MM.1S (cell line): ENCODE measurements around the gene POU2AF2.

Experiments
- DNase-seq: peaks from one replicate; pipeline ENCODE4 v3.0.0-alpha.2; 2015
- H2AFZ ChIP-seq: fragments of 300-600 bp; sonication (generic); 2 replicates; pipeline ENCODE4 v1.6.0; 2016; ENCODE audit warnings: antibody characterized with exemption, low read length
- H3F3A ChIP-seq: fragments of 300-600 bp; sonication (generic); 2 replicates; pipeline ENCODE4 v1.6.1; 2016; ENCODE audit warnings: mild to moderate bottlenecking, antibody characterized with exemption, low read length, moderate library complexity, mixed read lengths; ENCODE audit not compliant: insufficient read depth
- H3K27ac ChIP-seq: fragments of 300-600 bp; sonication (generic); 2 replicates; pipeline ENCODE4 v1.5.1; 2016; ENCODE audit warnings: mild to moderate bottlenecking, low read length
- H3K27me3 ChIP-seq: fragments of 300-600 bp; sonication (generic); replicated peaks from 2 replicates; pipeline ENCODE4 v1.6.0; 2016; ENCODE audit warnings: low read length; ENCODE audit not compliant: insufficient read depth
- H3K36me3 ChIP-seq: fragments of 300-600 bp; sonication (generic); replicated peaks from 2 replicates; pipeline ENCODE4 v1.6.1; 2016; ENCODE audit warnings: mild to moderate bottlenecking, low read length, mixed read lengths; ENCODE audit not compliant: insufficient read depth
- H3K4me1 ChIP-seq: fragments of 300-600 bp; sonication (generic); 2 replicates; pipeline ENCODE4 v1.6.1; 2016; ENCODE audit warnings: low read length, mixed read lengths
- H3K4me2 ChIP-seq: fragments of 300-600 bp; sonication (generic); 2 replicates; pipeline ENCODE4 v1.6.0; 2016; ENCODE audit warnings: low read depth, low read length
- H3K4me3 ChIP-seq: fragments of 300-600 bp; sonication (generic); 2 replicates; pipeline ENCODE4 v1.5.1; 2016; ENCODE audit warnings: low read length, mixed read lengths
- H3K79me2 ChIP-seq: fragments of 300-600 bp; sonication (generic); 2 replicates; pipeline ENCODE4 v1.6.1; 2016; ENCODE audit warnings: mixed run types, low read length, mixed read lengths
- H3K9ac ChIP-seq: fragments of 300-600 bp; sonication (generic); 2 replicates; pipeline ENCODE4 v1.6.1; 2016; ENCODE audit warnings: low read length, mixed read lengths
- H3K9me2 ChIP-seq: fragments of 300-600 bp; sonication (generic); replicated peaks from 2 replicates; pipeline ENCODE4 v1.6.1; 2016; ENCODE audit warnings: mild to moderate bottlenecking, low read length, mixed read lengths; ENCODE audit not compliant: insufficient read depth
- H3K9me3 ChIP-seq: fragments of 300-600 bp; sonication (generic); replicated peaks from 2 replicates; pipeline ENCODE4 v1.6.1; 2016; ENCODE audit warnings: mild to moderate bottlenecking, low read length, mixed read lengths; ENCODE audit not compliant: insufficient read depth
- H4K20me1 ChIP-seq: fragments of 300-600 bp; sonication (generic); 2 replicates; pipeline ENCODE4 v1.6.1; 2016; ENCODE audit warnings: mild to moderate bottlenecking, low read length, moderate library complexity, mixed read lengths; ENCODE audit not compliant: insufficient read depth
- CTCF ChIP-seq: fragments of 300-600 bp; sonication (generic); IDR thresholded peaks from 2 replicates; pipeline ENCODE4 v1.5.1; 2016; ENCODE audit warnings: antibody characterized with exemption, low read length, mixed read lengths
- EZH2 ChIP-seq: fragments of 300-600 bp; sonication (generic); optimal IDR thresholded peaks from 2 replicates; pipeline ENCODE3; 2017; ENCODE audit warnings: low read depth, mild to moderate bottlenecking, antibody characterized with exemption, low read length, mixed read lengths
- EZH2phosphoT487 ChIP-seq: fragments of 300-600 bp; sonication (generic); IDR thresholded peaks from 2 replicates; pipeline ENCODE4 v1.6.1; 2018; ENCODE audit warnings: antibody characterized with exemption, low read length

Gene POU2AF2

GRCh38 chr11:111245425-111245824, at the start of gene POU2AF2:
TSS of gene POU2AF2 (plus strand) at chr11:111245725. CDS start at chr11:111245854, 129 bp downstream.
- H3F3A ChIP-seq: no peaks in the 10 kb centered on the region
- no peaks in the 10 kb centered on the region for H3K79me2 ChIP-seq
- H3K9me3 ChIP-seq: no peaks in the 10 kb centered on the region
- H3K9me2 ChIP-seq: no peaks in the 10 kb centered on the region
- H3K4me2 ChIP-seq: no peak within 1 kb of the TSS
- no peaks in the 10 kb centered on the region for H3K36me3 ChIP-seq
- no peaks in the 10 kb centered on the region for H3K4me1 ChIP-seq
- TF ChIP-seq CTCF (no peak), EZH2 (no peak), EZH2phosphoT487 (no peak)
- no peak for DNase-seq
- H3K9ac ChIP-seq: no peak within 1 kb of the TSS
- H2AFZ ChIP-seq: no peak within 1 kb of the TSS
- H3K27ac ChIP-seq: no peak within 1 kb of the TSS
- no peaks in the 10 kb centered on the region for H4K20me1 ChIP-seq
- no peak within 1 kb of the TSS for H3K4me3 ChIP-seq
- no peaks in the 10 kb centered on the region for H3K27me3 ChIP-seq

- DNase-seq: no peak
- no peak overlapping the region for H3K4me2 ChIP-seq
- H3K4me3 ChIP-seq: no peak overlapping the region
- H3K79me2 ChIP-seq: no peaks in the 10 kb centered on the region
- H4K20me1 ChIP-seq: no peaks in the 10 kb centered on the region
- no peaks in the 10 kb centered on the region for H3K36me3 ChIP-seq
- H3K9me2 ChIP-seq: no peaks in the 10 kb centered on the region
- no peaks in the 10 kb centered on the region for H3K27me3 ChIP-seq
- 0 out of 2 replicates have a peak, but pooled peaks cover under 1% of the 10 kb centered on the region for H3F3A ChIP-seq
- TF ChIP-seq EZH2 (no peak), EZH2phosphoT487 (no peak), CTCF (no peak)
- no peak overlapping the region for H3K9ac ChIP-seq
- no peaks in the 10 kb centered on the region for H3K9me3 ChIP-seq
- peaks cover 11% of the 10 kb centered on the region for H3K4me1 ChIP-seq
- no peak overlapping the region for H2AFZ ChIP-seq
- no peak overlapping the region for H3K27ac ChIP-seq
These were observed 45.5 kb upstream of the POU2AF2 start for GRCh38 chr11:111200010-111200534.

GRCh38 chr11:111204211-111204610, 41.3 kb upstream of the POU2AF2 start:
- H3K4me1 ChIP-seq: peaks cover 15% of the 10 kb centered on the region
- no peaks in the 10 kb centered on the region for H4K20me1 ChIP-seq
- H3K4me2 ChIP-seq: no peak overlapping the region
- no peak for TF ChIP-seq CTCF
- no peak for TF ChIP-seq EZH2phosphoT487
- no peak for TF ChIP-seq EZH2
- H3F3A ChIP-seq: peaks cover 9% of the 10 kb centered on the region; the same call in 1 of the 2 replicates
- H3K9me2 ChIP-seq: no peaks in the 10 kb centered on the region
- no peaks in the 10 kb centered on the region for H3K36me3 ChIP-seq
- no peak overlapping the region for H3K4me3 ChIP-seq
- DNase-seq: no peak
- H3K27ac ChIP-seq: no peak overlapping the region
- H3K79me2 ChIP-seq: no peaks in the 10 kb centered on the region
- H2AFZ ChIP-seq: no peak overlapping the region
- no peaks in the 10 kb centered on the region for H3K9me3 ChIP-seq
- no peak overlapping the region for H3K9ac ChIP-seq
- no peaks in the 10 kb centered on the region for H3K27me3 ChIP-seq
